Measurements from ENCODE around the gene TTYH1.
A peak's percentile ranks its signal among the peaks of the same experiment; 100 is the strongest.
"Not testable (repeated sequence)": the region's sequence is repeated elsewhere in the genome, so short reads cannot be mapped to it uniquely, and the experiment has no call there.

TTYH1 gene

GRCh38 chr19:54439174-54439851 lies 24.0 kb downstream of the TTYH1 start:
- DNase-seq (ENCODE audit: low read depth in 2 of 2), result no peak

- DNase-seq (ENCODE audit: low read depth in 2 of 2), result no peak
Measured at GRCh38 chr19:54440641-54441040, 25.4 kb downstream of the TTYH1 start.

- DNase-seq (ENCODE audit: low read depth in 2 of 2), result no peak
Measured at GRCh38 chr19:54444737-54445136, 29.5 kb downstream of the TTYH1 start.

- not testable (repeated sequence) for DNase-seq (ENCODE audit: low read depth in 2 of 2)
Measured at GRCh38 chr19:54446349-54446748, 31.1 kb downstream of the TTYH1 start.

GRCh38 chr19:54448040-54448773 lies 32.9 kb downstream of the TTYH1 start:
- no peak for DNase-seq (ENCODE audit: low read depth in 2 of 2)

GRCh38 chr19:54448774-54449700 lies 33.8 kb downstream of the TTYH1 start, which contains the start of gene LENG8:
TSS of gene LENG8 (plus strand) at chr19:54449199. CDS start at chr19:54451345, 2,146 bp downstream.
- peak; percentile 93 to 95 for DNase-seq (ENCODE audit: low read depth in 2 of 2)

GRCh38 chr19:54449701-54450069 lies 34.4 kb downstream of the TTYH1 start:
- no peak for DNase-seq (ENCODE audit: low read depth in 2 of 2)

GRCh38 chr19:54451331-54451871 lies 36.1 kb downstream of the TTYH1 start:
- no peak for DNase-seq (ENCODE audit: low read depth in 2 of 2)

GRCh38 chr19:54451997-54452396 lies 36.7 kb downstream of the TTYH1 start:
- DNase-seq (ENCODE audit: low read depth in 2 of 2), result no peak

- DNase-seq (ENCODE audit: low read depth in 2 of 2), result no peak
Measured at GRCh38 chr19:54452626-54453025, 37.4 kb downstream of the TTYH1 start.

GRCh38 chr19:54453921-54454780 lies 38.9 kb downstream of the TTYH1 start:
- no peak for DNase-seq (ENCODE audit: low read depth in 2 of 2)

- no peak for DNase-seq (ENCODE audit: low read depth in 2 of 2)
Measured at GRCh38 chr19:54454781-54455675, 39.8 kb downstream of the TTYH1 start.

GRCh38 chr19:54455786-54456422 lies 40.6 kb downstream of the TTYH1 start:
- no peak for DNase-seq (ENCODE audit: low read depth in 2 of 2)

GRCh38 chr19:54456423-54457373 lies 41.4 kb downstream of the TTYH1 start:
- no peak for DNase-seq (ENCODE audit: low read depth in 2 of 2)

GRCh38 chr19:54457773-54458647 lies 42.7 kb downstream of the TTYH1 start:
- DNase-seq (ENCODE audit: low read depth in 2 of 2), result no peak

- DNase-seq (ENCODE audit: low read depth in 2 of 2), result no peak
Measured at GRCh38 chr19:54458648-54459281, 43.5 kb downstream of the TTYH1 start.
